Measurements from ENCODE around the gene SYDE1. TPM values are rescaled to one million over a fixed set of nuclear protein-coding genes. Genes with fewer than 3 reads are reported as not detected.
"Not testable (repeated sequence)": the region's sequence is repeated elsewhere in the genome, so short reads cannot be mapped to it uniquely, and the experiment has no call there.

The SYDE1 gene
- total RNA-seq, 4 donors from 2014 or later = 15.4 to 60.9 (median 22.8) TPM

DNA sequence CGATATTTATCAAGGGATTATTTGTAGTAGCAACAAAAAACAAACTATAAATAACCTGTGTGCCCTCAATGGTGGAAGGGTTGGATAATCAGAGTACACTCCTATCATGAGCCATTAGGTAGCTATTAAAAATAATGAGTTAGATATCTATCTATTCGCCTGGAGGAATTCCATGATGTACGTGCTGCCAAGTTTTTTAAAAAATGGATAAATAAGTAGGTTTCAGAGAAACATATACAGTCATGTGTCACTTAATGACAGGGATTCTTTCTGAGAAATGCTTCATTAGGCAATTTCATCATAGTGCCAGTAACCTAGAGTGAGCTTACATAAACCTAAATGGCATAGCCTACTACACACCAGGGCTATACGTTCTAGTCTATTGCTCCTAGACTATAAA is 31.4 kb upstream of the SYDE1 start:
- Histone ChIP-seq H3K4me1 (no peaks in the 10 kb centered on the region), H3K27ac (no peak overlapping the region), H3K4me3 (no peak overlapping the region), H3K9me3 (no peaks in the 10 kb centered on the region), H3K36me3 (no peaks in the 10 kb centered on the region), H3K27me3 (no peaks in the 10 kb centered on the region)
- intact Hi-C loops (cut with DNase I; ENCODE audit: low total_unique reads) = no loop called here
- no peak for DNase-seq
- TF ChIP-seq, protein P1, sequence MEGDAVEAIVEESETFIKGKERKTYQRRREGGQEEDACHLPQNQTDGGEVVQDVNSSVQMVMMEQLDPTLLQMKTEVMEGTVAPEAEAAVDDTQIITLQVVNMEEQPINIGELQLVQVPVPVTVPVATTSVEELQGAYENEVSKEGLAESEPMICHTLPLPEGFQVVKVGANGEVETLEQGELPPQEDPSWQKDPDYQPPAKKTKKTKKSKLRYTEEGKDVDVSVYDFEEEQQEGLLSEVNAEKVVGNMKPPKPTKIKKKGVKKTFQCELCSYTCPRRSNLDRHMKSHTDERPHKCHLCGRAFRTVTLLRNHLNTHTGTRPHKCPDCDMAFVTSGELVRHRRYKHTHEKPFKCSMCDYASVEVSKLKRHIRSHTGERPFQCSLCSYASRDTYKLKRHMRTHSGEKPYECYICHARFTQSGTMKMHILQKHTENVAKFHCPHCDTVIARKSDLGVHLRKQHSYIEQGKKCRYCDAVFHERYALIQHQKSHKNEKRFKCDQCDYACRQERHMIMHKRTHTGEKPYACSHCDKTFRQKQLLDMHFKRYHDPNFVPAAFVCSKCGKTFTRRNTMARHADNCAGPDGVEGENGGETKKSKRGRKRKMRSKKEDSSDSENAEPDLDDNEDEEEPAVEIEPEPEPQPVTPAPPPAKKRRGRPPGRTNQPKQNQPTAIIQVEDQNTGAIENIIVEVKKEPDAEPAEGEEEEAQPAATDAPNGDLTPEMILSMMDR (IDR thresholded peaks at IDR 0.05) = no peak
- no peak for TF ChIP-seq POLR2A (IDR thresholded peaks at IDR 0.05)

DNA sequence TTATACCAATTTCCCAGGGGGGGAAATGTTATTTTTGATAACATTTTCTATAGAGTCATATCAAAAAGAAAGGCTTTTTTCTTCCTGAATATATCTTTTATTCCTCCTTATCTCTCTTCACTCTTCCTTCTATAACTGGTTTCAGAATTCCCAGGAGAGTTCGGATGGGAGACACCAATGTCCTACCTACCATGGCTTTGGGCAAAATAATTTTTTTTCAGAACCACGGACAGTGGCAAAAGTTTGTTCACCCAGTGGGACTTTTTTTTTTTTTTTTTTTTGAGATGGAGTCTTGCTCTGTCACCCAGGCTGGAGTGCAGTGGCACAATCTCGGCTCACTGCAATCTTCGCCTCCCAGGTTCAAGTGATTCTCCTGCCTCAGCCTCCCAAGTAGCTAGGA is 27.2 kb upstream of the SYDE1 start:
- H3K9me3 ChIP-seq; H3K4me3 ChIP-seq; H3K27ac ChIP-seq; H3K4me1 ChIP-seq; DNase-seq; intact Hi-C loops (cut with DNase I; ENCODE audit: low total_unique reads); H3K36me3 ChIP-seq; H3K27me3 ChIP-seq: not testable (repeated sequence)

DNA sequence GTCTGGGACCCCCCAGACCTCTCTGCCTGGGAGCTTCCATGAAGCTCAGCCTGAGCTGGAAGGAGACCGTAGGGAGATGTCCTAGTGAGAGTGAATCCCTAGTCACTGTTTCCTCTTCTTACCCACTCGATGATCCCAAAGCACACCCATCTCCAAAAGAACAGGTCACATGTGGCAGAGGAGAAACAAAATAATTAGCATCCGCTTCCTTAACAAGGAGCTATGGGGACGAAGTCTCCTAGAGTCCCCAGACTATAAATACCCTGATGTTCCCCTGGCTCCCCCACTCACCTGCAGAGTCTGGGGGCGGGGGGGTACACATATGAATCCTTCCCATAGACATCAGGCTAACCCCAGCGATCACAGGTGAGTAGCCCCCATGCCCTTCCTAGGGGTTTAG is 25.3 kb upstream of the SYDE1 start, which contains the start of gene OR1I1:
Gene OR1I1, plus strand, starts transcription at position 301 of the 400 bp plus-strand sequence. CDS start 4,855 bp downstream, outside the sequence.
- no peaks in the 10 kb centered on the region for H3K36me3 ChIP-seq
- H3K4me1 ChIP-seq = no peaks in the 10 kb centered on the region
- TF ChIP-seq, protein P1 (IDR thresholded peaks at IDR 0.05) = no peak
- TF ChIP-seq POLR2A (IDR thresholded peaks at IDR 0.05) = no peak
- intact Hi-C loops (cut with DNase I; ENCODE audit: low total_unique reads) = no loop called here
- H3K27me3 ChIP-seq = no peaks in the 10 kb centered on the region
- H3K4me3 ChIP-seq = no peak within 1 kb of the TSS
- no peak within 1 kb of the TSS for H3K27ac ChIP-seq
- no peaks in the 10 kb centered on the region for H3K9me3 ChIP-seq
- no peak for DNase-seq

DNA sequence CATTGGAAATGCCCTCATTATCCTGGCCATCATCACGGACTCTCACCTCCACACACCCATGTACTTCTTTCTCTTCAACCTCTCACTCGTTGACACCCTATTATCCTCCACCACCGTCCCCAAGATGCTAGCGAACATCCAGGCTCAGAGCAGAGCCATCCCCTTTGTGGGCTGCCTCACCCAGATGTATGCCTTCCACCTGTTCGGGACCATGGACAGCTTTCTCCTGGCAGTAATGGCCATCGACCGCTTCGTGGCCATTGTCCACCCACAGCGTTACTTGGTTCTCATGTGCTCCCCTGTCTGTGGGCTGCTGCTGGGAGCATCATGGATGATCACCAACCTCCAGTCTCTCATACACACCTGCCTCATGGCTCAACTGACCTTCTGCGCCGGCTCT is 20.0 kb upstream of the SYDE1 start:
- intact Hi-C loops (cut with DNase I; ENCODE audit: low total_unique reads) = no loop called here
- Histone ChIP-seq H3K36me3 (no peaks in the 10 kb centered on the region), H3K27me3 (no peaks in the 10 kb centered on the region), H3K27ac (no peak overlapping the region), H3K9me3 (no peaks in the 10 kb centered on the region), H3K4me3 (no peak overlapping the region), H3K4me1 (no peaks in the 10 kb centered on the region)
- TF ChIP-seq, protein P1 (IDR thresholded peaks at IDR 0.05) = no peak
- no peak for TF ChIP-seq POLR2A (IDR thresholded peaks at IDR 0.05)
- DNase-seq = no peak

DNA sequence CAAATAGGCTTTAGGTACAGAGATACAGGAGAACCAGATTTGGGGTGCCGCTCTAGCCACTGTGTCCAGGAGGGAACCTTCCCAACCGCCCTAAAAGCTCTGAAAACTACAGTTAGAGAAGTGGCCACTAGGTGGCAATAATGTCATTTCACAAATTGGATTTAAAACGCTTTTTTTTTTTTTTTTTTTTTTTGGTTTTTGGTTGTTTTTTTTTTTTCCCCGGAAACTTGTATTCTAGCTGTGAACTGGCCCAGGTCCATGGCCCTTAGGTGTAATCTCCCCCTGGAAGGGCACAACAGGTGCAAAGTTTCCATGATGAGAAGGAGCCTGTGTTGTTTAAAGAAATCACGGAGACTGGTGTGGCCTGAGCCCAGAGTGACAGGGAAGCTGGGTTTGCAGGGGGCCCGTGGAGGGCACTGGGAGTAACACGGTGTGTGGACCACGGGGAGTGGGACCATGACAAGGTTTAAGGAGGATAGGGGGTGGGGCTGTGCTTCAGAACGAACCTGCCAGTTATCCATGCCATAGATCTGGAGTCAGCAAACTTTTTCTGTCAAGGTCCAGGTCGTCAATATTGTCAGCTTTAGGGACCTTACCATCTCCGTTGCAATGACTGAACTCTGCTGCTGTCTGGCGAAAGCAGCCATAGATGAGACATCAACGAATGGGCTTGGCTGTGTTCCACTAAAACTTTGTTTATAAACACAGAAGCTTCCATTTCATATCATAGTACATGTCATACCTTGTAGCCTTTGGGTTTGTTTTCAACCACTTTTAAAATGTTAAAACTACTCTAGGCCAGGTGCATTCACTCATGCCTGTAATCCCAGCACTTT is 15.1 kb upstream of the SYDE1 start:
- H3K9me3 ChIP-seq = no peaks in the 10 kb centered on the region
- no peaks in the 10 kb centered on the region for H3K27me3 ChIP-seq
- no peak overlapping the region for H3K27ac ChIP-seq
- no peaks in the 10 kb centered on the region for H3K36me3 ChIP-seq
- no peak overlapping the region for H3K4me3 ChIP-seq
- TF ChIP-seq, protein P1 (IDR thresholded peaks at IDR 0.05) = peak; percentile 45 to 75 (median 64)
- no peak for TF ChIP-seq POLR2A (IDR thresholded peaks at IDR 0.05)
- intact Hi-C loops (cut with DNase I; ENCODE audit: low total_unique reads) = loop anchor here (5.0 to 10.0 kb wide), 2 partner anchors 60 to 463 kb away; no protein-coding TSS in a partner anchor
- H3K4me1 ChIP-seq = no peaks in the 10 kb centered on the region
- DNase-seq = peak in 1 of 2 donors; percentile 49

Measured in uterus (tissue), 4 donors.